Gastrocnemius medialis (tissue), 4 donors: ENCODE measurements around the gene JMJD1C.

Experiments used
- CTCF ChIP-seq, 5 experiments: fragments of 450-650 bp in 3 of 5; fragments of 200-600 bp in 2 of 5; sonication (generic) in 2 of 5; IDR thresholded peaks in 4 of 5; conservative IDR thresholded peaks in 1 of 5; 1 replicate in 4 of 5; 2 replicates in 1 of 5; pipeline ENCODE4 v1.5.1; 2016 to 2019; ENCODE audit warnings: antibody characterized with exemption in 5 of 5, mild to moderate bottlenecking in 3 of 5, moderate library complexity in 3 of 5
- POLR2A ChIP-seq, 2 donors: fragments of 450-650 bp; IDR thresholded peaks; one replicate each; pipeline ENCODE4 v1.6.1; 2017; ENCODE audit warnings: antibody characterized with exemption in 2 of 2, mild to moderate bottlenecking in 2 of 2, moderate library complexity in 2 of 2

- TF ChIP-seq CTCF (IDR thresholded peaks at IDR 0.05 in 4 of 5, conservative IDR thresholded peaks at IDR 0.05 in 1 of 5) = no peak
- TF ChIP-seq POLR2A (IDR thresholded peaks at IDR 0.05) = no peak
These were observed 12.8 kb upstream of the JMJD1C start for GRCh38 chr10:63478564-63478963.
